Upper lobe of right lung (tissue), 1 donor: ENCODE results near the gene SLC25A4. TPM values are rescaled to one million over a fixed set of nuclear protein-coding genes. Genes with fewer than 3 reads are reported as not detected.

Experiments used
- ATAC-seq: fragments of 200-7000 bp; cut with Tn5 transposase; one replicate; pipeline ENCODE4 v1.9.1; 2020; ENCODE audit warnings: mild to moderate bottlenecking, moderate library complexity
- DNase-seq: peaks from one replicate; pipeline ENCODE4 v3.0.0-alpha.2; 2020
- H3K27ac ChIP-seq: fragments of 200-600 bp; one replicate; pipeline ENCODE4 v1.8.0; 2022
- H3K27me3 ChIP-seq: fragments of 200-600 bp; one replicate; pipeline ENCODE4 v1.8.0; 2022; ENCODE audit warnings: mild to moderate bottlenecking
- H3K36me3 ChIP-seq: fragments of 200-600 bp; one replicate; pipeline ENCODE4 v1.8.0; 2022
- H3K4me1 ChIP-seq: fragments of 200-600 bp; one replicate; pipeline ENCODE4 v1.8.0; 2022
- H3K4me3 ChIP-seq: fragments of 200-600 bp; one replicate; pipeline ENCODE4 v1.8.0; 2022; ENCODE audit warnings: mild to moderate bottlenecking
- H3K9me3 ChIP-seq: fragments of 200-600 bp; one replicate; pipeline ENCODE4 v1.8.0; 2022
- CTCF ChIP-seq: fragments of 200-600 bp; IDR thresholded peaks from one replicate; pipeline ENCODE4 v1.8.0; 2022; ENCODE audit warnings: antibody characterized with exemption
- intact Hi-C: fragments of 100-400 bp; cut with DNase I; formaldehyde crosslinking; loops from one replicate; pipeline ENCODE4 v1.11.0; 2022
- total RNA-seq: library from RNA; stranded (reverse); fragmentation: NEBNext Ultra II Directional; extraction: Animal tissue kit (Norgen Biotek cat#: 25700); gene quantifications from one replicate; pipeline ENCODE4 v1.2.1, GENCODE V29; 2021
- donor health status: DM: no; HTN: yes; CAD: no; lungs with severe emphysema.

The SLC25A4 gene
- total RNA-seq, 1 donor from 2014 or later = 40.3 TPM

- no peak for DNase-seq
- Histone ChIP-seq H3K27ac (no peak overlapping the region), H3K36me3 (no peaks in the 10 kb centered on the region)
Measured at GRCh38 chr4:185122681-185123345, 20.3 kb upstream of the SLC25A4 start.

GRCh38 chr4:185124006-185124405 is 19.1 kb upstream of the SLC25A4 start:
- ATAC-seq (no peak), DNase-seq (no peak)
- H3K4me1 ChIP-seq = peaks cover 9% of the 10 kb centered on the region
- intact Hi-C loops = no loop called here
- TF ChIP-seq CTCF = no peak
- no peaks in the 10 kb centered on the region for H3K36me3 ChIP-seq
- H3K27ac ChIP-seq = no peak overlapping the region
- H3K4me3 ChIP-seq = no peak overlapping the region
- H3K27me3 ChIP-seq = peaks cover 24% of the 10 kb centered on the region
- no peaks in the 10 kb centered on the region for H3K9me3 ChIP-seq

More at GRCh38 chr4:185122681-185123345, 20.3 kb upstream of the SLC25A4 start:
- no peak for TF ChIP-seq CTCF
- no peak for ATAC-seq
- peaks cover 16% of the 10 kb centered on the region for H3K27me3 ChIP-seq
- no peaks in the 10 kb centered on the region for H3K9me3 ChIP-seq
- no peak overlapping the region for H3K4me3 ChIP-seq
- H3K4me1 ChIP-seq = peaks cover 9% of the 10 kb centered on the region
- intact Hi-C loops = no loop called here

- H3K36me3 ChIP-seq = no peaks in the 10 kb centered on the region
- peaks cover 9% of the 10 kb centered on the region for H3K4me1 ChIP-seq
- H3K27ac ChIP-seq = peak overlapping the region; percentile 39
- no peak for TF ChIP-seq CTCF
- ATAC-seq (peak; percentile 70), DNase-seq (peak; percentile 76)
- no peaks in the 10 kb centered on the region for H3K9me3 ChIP-seq
- H3K27me3 ChIP-seq = peaks cover 21% of the 10 kb centered on the region
- H3K4me3 ChIP-seq = peak overlapping the region; percentile 61
- intact Hi-C loops = no loop called here
Measured at GRCh38 chr4:185127021-185127925, 15.8 kb upstream of the SLC25A4 start.

- Histone ChIP-seq H3K36me3 (no peaks in the 10 kb centered on the region), H3K27ac (peak overlapping the region; percentile 39), H3K27me3 (peaks cover 21% of the 10 kb centered on the region), H3K4me1 (peaks cover 9% of the 10 kb centered on the region), H3K4me3 (peak overlapping the region; percentile 61), H3K9me3 (no peaks in the 10 kb centered on the region)
- ATAC-seq = peak; percentile 76
- intact Hi-C loops = no loop called here
- DNase-seq = peak; percentile 72
- TF ChIP-seq CTCF = peak; percentile 31
Measured at GRCh38 chr4:185128272-185129119, 14.6 kb upstream of the SLC25A4 start.

- Histone ChIP-seq H3K27me3 (no peaks in the 10 kb centered on the region), H3K36me3 (no peaks in the 10 kb centered on the region), H3K9me3 (no peaks in the 10 kb centered on the region), H3K27ac (no peak overlapping the region), H3K4me3 (no peak overlapping the region), H3K4me1 (no peaks in the 10 kb centered on the region)
- ATAC-seq = peak; percentile 87
- intact Hi-C loops = loop anchor here (5.0 kb wide), 1 partner anchor 92 kb away; no protein-coding TSS in a partner anchor
- DNase-seq = no peak
- peak; percentile 84 for TF ChIP-seq CTCF
Measured at GRCh38 chr4:185134307-185134869, 8.7 kb upstream of the SLC25A4 start.
